Kidney (tissue), 14 donors: Measurements from ENCODE around the gene ATR. TPM values are rescaled to one million over a fixed set of nuclear protein-coding genes. Genes with fewer than 3 reads are reported as not detected.

Source experiments
- DNase-seq, 5 donors: peaks; one replicate each; pipeline ENCODE4 v3.0.0-alpha.2; 2013 to 2020
- FAIRE-seq: peaks from 2 replicates; lab custom pipeline; 2012; peaks lifted over from hg19 to GRCh38; lab: Jason Lieb, UNC
- H3K27ac ChIP-seq, 2 donors: one replicate each; pipeline ENCODE4 v1.7.0; 2013; ENCODE audit warnings: low read depth in 2 of 2, low read length in 2 of 2, inconsistent platforms in 1 of 2
- H3K27me3 ChIP-seq: one replicate; pipeline ENCODE4 v1.7.1; 2013; ENCODE audit warnings: low read length, inconsistent platforms; ENCODE audit not compliant: control insufficient read depth, insufficient read depth
- H3K36me3 ChIP-seq, 3 donors: one replicate each; pipeline versions ENCODE4 v1.7.0 to v1.7.1; 2013; ENCODE audit warnings: low read length in 3 of 3, control low read depth in 1 of 3, inconsistent platforms in 1 of 3; ENCODE audit not compliant: insufficient read depth in 3 of 3, control insufficient read depth in 2 of 3
- H3K4me1 ChIP-seq, 3 donors: one replicate each; pipeline versions ENCODE4 v1.7.0 to v1.7.1; 2013; ENCODE audit warnings: low read length in 3 of 3, inconsistent platforms in 1 of 3, low read depth in 1 of 3; ENCODE audit not compliant: control insufficient read depth in 2 of 3, insufficient read depth in 2 of 3
- H3K4me3 ChIP-seq, 3 donors: one replicate each; pipeline versions ENCODE4 v1.7.0 to v1.8.1; 2013; ENCODE audit warnings: low read length in 3 of 3, control low read depth in 1 of 3, inconsistent platforms in 1 of 3
- H3K9ac ChIP-seq, 3 donors: one replicate each; pipeline versions ENCODE4 v1.7.0 to v1.7.1; 2013; ENCODE audit warnings: low read length in 3 of 3, control low read depth in 1 of 3, inconsistent platforms in 1 of 3
- H3K9me3 ChIP-seq, 3 donors: one replicate each; pipeline versions ENCODE4 v1.7.0 to v1.7.1; 2013; ENCODE audit warnings: low read length in 3 of 3, control low read depth in 1 of 3, inconsistent platforms in 1 of 3; ENCODE audit not compliant: control insufficient read depth in 2 of 3, insufficient read depth in 1 of 3
- CTCF ChIP-seq: IDR thresholded peaks from 3 replicates; pipeline ENCODE4 v1.5.1; 2012; ENCODE audit warnings: mild to moderate bottlenecking, moderate library complexity, borderline replicate concordance; ENCODE audit not compliant: insufficient read depth; ENCODE audit errors: extremely low read depth
- intact Hi-C: fragments of 100-400 bp; cut with DNase I; formaldehyde crosslinking; loops from one replicate; pipeline ENCODE4 v1.11.1; 2022
- polyA plus RNA-seq: library from polyadenylated mRNA; stranded (reverse); fragments of 350-450 nt; fragmentation: Illumina TruSeq; extraction: RNeasy Lipid Tissue Mini Kit (QIAGEN cat#74804); gene quantifications from one replicate; pipeline ENCODE4 v1.2.3, GENCODE V29; 2014; ENCODE audit warnings: low read depth, low replicate concordance; ENCODE audit not compliant: insufficient read depth
- total RNA-seq: library from RNA; stranded (reverse); fragmentation: NEBNext Ultra II Directional; extraction: Animal tissue kit (Norgen Biotek cat#: 25700); gene quantifications from one replicate; pipeline ENCODE4 v1.2.1, GENCODE V29; 2021
- donor health status: control.
- donor health status: control.
- donor health status: control.
- donor health status: control.
- donor health status: control.
- donor health status: DM: yes; HTN: yes; CAD: no.
- donor health status: Normal renal cell carcinoma (clear cell type).

ATR gene
- total and polyA plus RNA-seq, 2 donors from 2014 or later = 17.4 to 31.8 TPM

- no peak for FAIRE-seq
- intact Hi-C loops = no loop called here
- no peaks in the 10 kb centered on the region for H3K36me3 ChIP-seq
- peak overlapping the region; percentile 1 to 78 (median 16) for H3K4me3 ChIP-seq
- H3K4me1 ChIP-seq = peaks cover 0 to 17% (median 2%) of the 10 kb centered on the region in 3 donors
- TF ChIP-seq CTCF = no peak
- H3K27me3 ChIP-seq = no peaks in the 10 kb centered on the region
- H3K9ac ChIP-seq = peak overlapping the region in 1 of 3 donors; percentile 64
- H3K27ac ChIP-seq = no peak overlapping the region
- no peak for DNase-seq
- no peaks in the 10 kb centered on the region for H3K9me3 ChIP-seq
Measured at GRCh38 chr3:142597906-142598305, 19.4 kb upstream of the ATR start.

- FAIRE-seq (no peak), DNase-seq (no peak)
- Histone ChIP-seq H3K4me1 (peaks cover 0 to 12% (median 2%) of the 10 kb centered on the region in 3 donors), H3K36me3 (no peaks in the 10 kb centered on the region), H3K9me3 (no peaks in the 10 kb centered on the region), H3K9ac (peak overlapping the region; percentile 64 to 71 (median 64)), H3K27ac (peak overlapping the region; percentile 11 to 76), H3K27me3 (no peaks in the 10 kb centered on the region), H3K4me3 (peak overlapping the region; percentile 78 to 91 (median 79))
- TF ChIP-seq CTCF = no peak
- intact Hi-C loops = no loop called here
Measured at GRCh38 chr3:142596726-142597088, 18.2 kb upstream of the ATR start.

- Histone ChIP-seq H3K36me3 (no peaks in the 10 kb centered on the region), H3K4me1 (peaks cover 0 to 12% (median 2%) of the 10 kb centered on the region in 3 donors), H3K9me3 (no peaks in the 10 kb centered on the region), H3K9ac (peak within 1 kb of the TSS; percentile 64 to 74 (median 64)), H3K4me3 (peak within 1 kb of the TSS; percentile 78 to 91 (median 79)), H3K27me3 (no peaks in the 10 kb centered on the region), H3K27ac (peak within 1 kb of the TSS; percentile 66 to 76)
- intact Hi-C loops = no loop called here
- TF ChIP-seq CTCF = no peak
- FAIRE-seq (no peak), DNase-seq (peak; percentile 93 to 96 (median 95))
Measured at GRCh38 chr3:142595951-142596725, 17.6 kb upstream of the ATR start, which contains the start of gene PLS1. TSS of gene PLS1 (plus strand) at chr3:142596393. CDS start at chr3:142664238, 67,845 bp downstream.
